Effector memory CD8-positive, alpha-beta T cell (primary cell): Measurements from ENCODE around the gene FN3K.

Experiments
- ATAC-seq: fragments of 150-1000 bp; cut with Tn5 transposase; replicated peaks from 2 replicates; pipeline ENCODE4 v1.10.0; 2021; ENCODE audit warnings: mild to moderate bottlenecking, moderate library complexity
- DNase-seq, 3 experiments: peaks; one replicate each; pipeline ENCODE4 v3.0.0; 2021
- H3K27ac Mint-ChIP-seq, 2 donors: one replicate each; pipeline ENCODE4 v1.8.0; 2022; ENCODE audit warnings: mild to moderate bottlenecking in 2 of 2, mixed read lengths in 2 of 2, moderate library complexity in 2 of 2
- H3K27me3 Mint-ChIP-seq, 2 donors: one replicate each; pipeline ENCODE4 v1.8.0; 2022; ENCODE audit warnings: mixed read lengths in 2 of 2
- H3K36me3 Mint-ChIP-seq: one replicate; pipeline ENCODE4 v1.8.0; 2022; ENCODE audit warnings: mild to moderate bottlenecking, moderate library complexity, mixed read lengths; ENCODE audit not compliant: insufficient read depth
- H3K4me1 Mint-ChIP-seq, 2 donors: one replicate each; pipeline ENCODE4 v1.8.0; 2022; ENCODE audit warnings: low read depth in 2 of 2, mixed read lengths in 2 of 2
- H3K4me3 Mint-ChIP-seq, 2 donors: one replicate each; pipeline ENCODE4 v1.8.0; 2022; ENCODE audit warnings: mild to moderate bottlenecking in 2 of 2, mixed read lengths in 2 of 2, moderate library complexity in 2 of 2
- H3K9me3 Mint-ChIP-seq, 2 donors: one replicate each; pipeline ENCODE4 v1.8.0; 2022; ENCODE audit warnings: mixed read lengths in 2 of 2
- total RNA-seq, 9 experiments: gene quantifications; one replicate each; lab custom pipeline; 2026; lab: John Stamatoyannopoulos, UW

The FN3K gene
- 0.06 to 2.9 (median 0.67) reads per million in 9 experiments for total RNA-seq

- H3K36me3 Mint-ChIP-seq = no peaks in the 10 kb centered on the region
- H3K4me3 Mint-ChIP-seq = peak within 1 kb of the TSS; percentile 56 to 66
- H3K9me3 Mint-ChIP-seq = peaks cover 3 to 8% of the 10 kb centered on the region in 2 donors
- peak; percentile 81 for ATAC-seq
- H3K4me1 Mint-ChIP-seq = peaks cover 2 to 4% of the 10 kb centered on the region in 2 donors
- no peaks in the 10 kb centered on the region for H3K27me3 Mint-ChIP-seq
- no peak for DNase-seq
- peak within 1 kb of the TSS in 1 of 2 donors; percentile 55 for H3K27ac Mint-ChIP-seq
Measured at GRCh38 chr17:82734987-82735866, at the start of gene FN3K. TSS of gene FN3K (plus strand) at chr17:82735615. CDS start at chr17:82735637, 22 bp downstream.

GRCh38 chr17:82686366-82687324 is 48.8 kb upstream of the FN3K start:
- peaks cover 0 to 4% of the 10 kb centered on the region in 2 donors for H3K9me3 Mint-ChIP-seq
- ATAC-seq (no peak), DNase-seq (no peak)
- no peak overlapping the region for H3K4me3 Mint-ChIP-seq
- H3K27ac Mint-ChIP-seq = no peak overlapping the region
- H3K4me1 Mint-ChIP-seq = peaks cover 0 to 4% of the 10 kb centered on the region in 2 donors
- H3K27me3 Mint-ChIP-seq = no peaks in the 10 kb centered on the region
- no peaks in the 10 kb centered on the region for H3K36me3 Mint-ChIP-seq

- H3K9me3 Mint-ChIP-seq = no peaks in the 10 kb centered on the region
Measured at GRCh38 chr17:82687375-82687861, 48.0 kb upstream of the FN3K start.

GRCh38 chr17:82687871-82688270 is 47.5 kb upstream of the FN3K start:
- Mint-ChIP-seq H3K27me3 (no peaks in the 10 kb centered on the region), H3K27ac (no peak overlapping the region), H3K36me3 (peaks cover under 1% of the 10 kb centered on the region), H3K4me3 (no peak overlapping the region), H3K9me3 (no peaks in the 10 kb centered on the region), H3K4me1 (peaks cover 0 to 4% of the 10 kb centered on the region in 2 donors)
- DNase-seq (no peak), ATAC-seq (no peak)

More at GRCh38 chr17:82687375-82687861, 48.0 kb upstream of the FN3K start:
- H3K27me3 Mint-ChIP-seq = no peaks in the 10 kb centered on the region
- no peak for ATAC-seq
- no peak overlapping the region for H3K27ac Mint-ChIP-seq
- no peak for DNase-seq
- H3K4me1 Mint-ChIP-seq = peaks cover 0 to 4% of the 10 kb centered on the region in 2 donors
- H3K4me3 Mint-ChIP-seq = no peak overlapping the region
- no peaks in the 10 kb centered on the region for H3K36me3 Mint-ChIP-seq

- Mint-ChIP-seq H3K4me1 (peaks cover 0 to 4% of the 10 kb centered on the region in 2 donors), H3K36me3 (peaks cover 5% of the 10 kb centered on the region), H3K9me3 (no peaks in the 10 kb centered on the region), H3K4me3 (no peak overlapping the region), H3K27ac (no peak overlapping the region), H3K27me3 (no peaks in the 10 kb centered on the region)
- ATAC-seq (no peak), DNase-seq (no peak)
Measured at GRCh38 chr17:82689077-82689476, 46.3 kb upstream of the FN3K start.

GRCh38 chr17:82690786-82691489 is 44.5 kb upstream of the FN3K start:
- DNase-seq (no peak), ATAC-seq (no peak)
- peaks cover 5% of the 10 kb centered on the region for H3K36me3 Mint-ChIP-seq
- peaks cover 0 to 2% of the 10 kb centered on the region in 2 donors for H3K9me3 Mint-ChIP-seq
- no peak overlapping the region for H3K4me3 Mint-ChIP-seq
- H3K27me3 Mint-ChIP-seq = no peaks in the 10 kb centered on the region
- H3K4me1 Mint-ChIP-seq = peaks cover 0 to 4% of the 10 kb centered on the region in 2 donors
- peak overlapping the region in 1 of 2 donors; percentile 32 for H3K27ac Mint-ChIP-seq

GRCh38 chr17:82691714-82692113 is 43.7 kb upstream of the FN3K start:
- Mint-ChIP-seq H3K36me3 (peaks cover 5% of the 10 kb centered on the region), H3K4me3 (no peak overlapping the region), H3K4me1 (peaks cover under 1 to 4% of the 10 kb centered on the region in 2 donors), H3K9me3 (peaks cover 0 to 2% of the 10 kb centered on the region in 2 donors), H3K27me3 (no peaks in the 10 kb centered on the region), H3K27ac (peak overlapping the region in 1 of 2 donors; percentile 32)
- no peak for DNase-seq
- ATAC-seq = no peak

GRCh38 chr17:82692268-82692667 is 43.1 kb upstream of the FN3K start:
- Mint-ChIP-seq H3K4me1 (peaks cover 3 to 5% of the 10 kb centered on the region in 2 donors), H3K9me3 (peaks cover 0 to 2% of the 10 kb centered on the region in 2 donors), H3K36me3 (peaks cover 8% of the 10 kb centered on the region), H3K27ac (no peak overlapping the region), H3K27me3 (no peaks in the 10 kb centered on the region), H3K4me3 (no peak overlapping the region)
- DNase-seq = no peak
- ATAC-seq = no peak

GRCh38 chr17:82693168-82693867 is 42.1 kb upstream of the FN3K start:
- H3K36me3 Mint-ChIP-seq = peaks cover 10% of the 10 kb centered on the region
- peaks cover 3 to 7% of the 10 kb centered on the region in 2 donors for H3K4me1 Mint-ChIP-seq
- H3K27ac Mint-ChIP-seq = no peak overlapping the region
- H3K9me3 Mint-ChIP-seq = peaks cover 0 to 2% of the 10 kb centered on the region in 2 donors
- ATAC-seq (no peak), DNase-seq (no peak)
- no peak overlapping the region for H3K4me3 Mint-ChIP-seq
- no peaks in the 10 kb centered on the region for H3K27me3 Mint-ChIP-seq

GRCh38 chr17:82694647-82695046 is 40.8 kb upstream of the FN3K start:
- no peak for DNase-seq
- Mint-ChIP-seq H3K9me3 (peaks cover 0 to 2% of the 10 kb centered on the region in 2 donors), H3K4me3 (no peak overlapping the region), H3K27ac (no peak overlapping the region), H3K27me3 (no peaks in the 10 kb centered on the region), H3K4me1 (peaks cover 8 to 13% of the 10 kb centered on the region in 2 donors), H3K36me3 (peaks cover 10% of the 10 kb centered on the region)
- ATAC-seq = no peak

- H3K27ac Mint-ChIP-seq = no peak overlapping the region
- H3K4me3 Mint-ChIP-seq = no peak overlapping the region
- H3K27me3 Mint-ChIP-seq = no peaks in the 10 kb centered on the region
- DNase-seq = no peak
- H3K36me3 Mint-ChIP-seq = peaks cover 10% of the 10 kb centered on the region
- H3K9me3 Mint-ChIP-seq = peaks cover 0 to 2% of the 10 kb centered on the region in 2 donors
- ATAC-seq = no peak
- H3K4me1 Mint-ChIP-seq = peaks cover 8 to 10% of the 10 kb centered on the region in 2 donors
Measured at GRCh38 chr17:82696259-82696658, 39.2 kb upstream of the FN3K start.
